Measurements from ENCODE around the gene NR3C2. TPM values are rescaled to one million over a fixed set of nuclear protein-coding genes. Genes with fewer than 3 reads are reported as not detected.

The NR3C2 gene
- total and polyA plus RNA-seq, 10 of the 15 experiments (the other 5 are each of a cell fraction or from before 2014, with no cell fraction given) = 0.05 to 0.11 (median 0.08) TPM; not detected in 4

DNA sequence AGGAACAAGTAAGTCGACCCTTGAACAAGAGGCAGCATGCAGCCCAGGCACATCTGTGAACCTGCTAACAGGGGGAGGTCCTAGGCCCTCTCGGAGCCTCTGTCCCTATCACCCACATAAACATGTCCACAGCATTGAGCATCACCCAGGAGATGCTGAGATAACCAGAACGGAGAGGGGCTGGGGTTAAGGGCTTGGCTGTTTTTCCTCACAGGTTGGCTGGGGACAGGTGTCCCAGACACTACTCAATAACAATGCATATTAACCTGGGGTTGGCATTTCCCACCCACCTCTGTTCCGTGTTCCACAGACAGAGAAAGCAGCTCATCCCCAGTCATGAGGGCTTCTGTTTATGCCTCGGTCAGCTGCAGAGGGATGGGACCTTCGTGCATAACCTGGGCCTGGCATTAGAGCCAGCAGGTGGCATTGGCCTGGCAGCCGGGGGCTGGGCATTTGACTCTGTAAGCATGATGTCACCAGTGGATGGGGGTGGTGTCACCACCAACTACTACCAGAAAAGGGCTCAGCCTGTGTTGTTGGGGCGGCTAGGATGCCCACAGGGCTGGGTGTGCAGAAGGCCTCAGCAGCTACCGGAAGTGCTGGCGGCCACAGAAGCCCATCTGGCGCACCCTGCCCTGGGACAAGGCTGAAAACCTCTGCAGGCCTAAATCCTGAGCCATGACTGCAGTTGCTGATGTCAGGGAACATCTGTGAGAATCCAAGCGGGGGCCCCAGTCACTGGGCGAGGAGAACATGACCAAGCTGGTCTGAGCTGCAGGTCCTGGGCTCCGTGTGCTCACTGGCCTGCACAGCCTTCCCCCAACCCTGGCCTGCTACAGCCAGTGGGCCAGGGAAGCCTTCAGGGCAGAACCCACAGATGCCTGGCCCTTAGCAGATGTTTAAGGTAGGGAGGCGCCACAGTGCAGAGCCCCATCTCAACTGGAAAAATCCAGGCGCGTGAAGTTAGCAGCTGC is 351.4 kb downstream of the NR3C2 start (continued):
- TF ChIP-seq SMAD1 (IDR thresholded peaks at IDR 0.05; ENCODE audit: low read depth, partially characterized antibody) = no peak

DNA sequence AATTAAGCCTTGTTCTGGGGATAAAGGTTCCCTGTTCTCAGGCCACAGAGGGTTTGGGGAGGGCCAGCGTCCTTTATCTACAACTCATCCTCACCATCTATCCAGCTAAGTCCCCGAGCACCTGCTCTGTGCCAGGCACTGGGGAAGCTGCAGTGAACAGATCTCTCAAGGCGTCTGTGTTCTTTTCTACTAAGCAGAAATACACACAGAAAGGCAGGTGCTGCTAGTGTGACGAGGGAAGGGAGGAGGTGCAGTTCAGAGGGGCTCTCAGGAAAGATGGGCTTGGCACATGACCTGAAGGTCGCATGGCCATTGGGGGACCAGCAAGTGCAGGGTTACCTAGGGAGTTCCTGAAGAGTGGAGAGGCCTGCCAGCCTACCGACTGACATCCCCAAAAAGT is 352.2 kb downstream of the NR3C2 start:
- intact Hi-C loops (cut with micrococcal nuclease; ENCODE audit: unreplicated experiment) = no loop called here
- no peak overlapping the region for H3K4me3 ChIP-seq
- CTCF ChIA-PET = no interaction called here
- 49% methylated on average over 6 of the region's 6 CpGs for WGBS (ENCODE audit: insufficient coverage, insufficient replicate concordance, low lambda C conversion rate, missing lambda C conversion rate)
- H2AFZ ChIP-seq (ENCODE audit: control insufficient read depth, low read depth, low read length) = no peak overlapping the region
- ATAC-seq = no peak
- RAD21 ChIA-PET (ENCODE audit: unreplicated experiment) = no interaction called here
- POLR2A ChIA-PET = no interaction called here
- H3K4me1 ChIP-seq (ENCODE audit: control insufficient read depth, insufficient read depth, low read length) = no peaks in the 10 kb centered on the region
- H3K4me2 ChIP-seq (ENCODE audit: control insufficient read depth, insufficient read depth) = no peak overlapping the region
- SMC1A ChIA-PET (ENCODE audit: uncharacterized antibody, unreplicated experiment) = no interaction called here
- no peak for TF ChIP-seq NR2C1 (IDR thresholded peaks at IDR 0.05)
- TF ChIP-seq PAX5 (IDR thresholded peaks at IDR 0.05; ENCODE audit: borderline replicate concordance, low read depth, low read length) = no peak
- TF ChIP-seq, protein P1, sequence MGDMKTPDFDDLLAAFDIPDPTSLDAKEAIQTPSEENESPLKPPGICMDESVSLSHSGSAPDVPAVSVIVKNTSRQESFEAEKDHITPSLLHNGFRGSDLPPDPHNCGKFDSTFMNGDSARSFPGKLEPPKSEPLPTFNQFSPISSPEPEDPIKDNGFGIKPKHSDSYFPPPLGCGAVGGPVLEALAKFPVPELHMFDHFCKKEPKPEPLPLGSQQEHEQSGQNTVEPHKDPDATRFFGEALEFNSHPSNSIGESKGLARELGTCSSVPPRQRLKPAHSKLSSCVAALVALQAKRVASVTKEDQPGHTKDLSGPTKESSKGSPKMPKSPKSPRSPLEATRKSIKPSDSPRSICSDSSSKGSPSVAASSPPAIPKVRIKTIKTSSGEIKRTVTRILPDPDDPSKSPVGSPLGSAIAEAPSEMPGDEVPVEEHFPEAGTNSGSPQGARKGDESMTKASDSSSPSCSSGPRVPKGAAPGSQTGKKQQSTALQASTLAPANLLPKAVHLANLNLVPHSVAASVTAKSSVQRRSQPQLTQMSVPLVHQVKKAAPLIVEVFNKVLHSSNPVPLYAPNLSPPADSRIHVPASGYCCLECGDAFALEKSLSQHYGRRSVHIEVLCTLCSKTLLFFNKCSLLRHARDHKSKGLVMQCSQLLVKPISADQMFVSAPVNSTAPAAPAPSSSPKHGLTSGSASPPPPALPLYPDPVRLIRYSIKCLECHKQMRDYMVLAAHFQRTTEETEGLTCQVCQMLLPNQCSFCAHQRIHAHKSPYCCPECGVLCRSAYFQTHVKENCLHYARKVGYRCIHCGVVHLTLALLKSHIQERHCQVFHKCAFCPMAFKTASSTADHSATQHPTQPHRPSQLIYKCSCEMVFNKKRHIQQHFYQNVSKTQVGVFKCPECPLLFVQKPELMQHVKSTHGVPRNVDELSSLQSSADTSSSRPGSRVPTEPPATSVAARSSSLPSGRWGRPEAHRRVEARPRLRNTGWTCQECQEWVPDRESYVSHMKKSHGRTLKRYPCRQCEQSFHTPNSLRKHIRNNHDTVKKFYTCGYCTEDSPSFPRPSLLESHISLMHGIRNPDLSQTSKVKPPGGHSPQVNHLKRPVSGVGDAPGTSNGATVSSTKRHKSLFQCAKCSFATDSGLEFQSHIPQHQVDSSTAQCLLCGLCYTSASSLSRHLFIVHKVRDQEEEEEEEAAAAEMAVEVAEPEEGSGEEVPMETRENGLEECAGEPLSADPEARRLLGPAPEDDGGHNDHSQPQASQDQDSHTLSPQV (IDR thresholded peaks at IDR 0.05) = no peak
- no peaks in the 10 kb centered on the region for H3K36me3 ChIP-seq (ENCODE audit: control insufficient read depth in 2 of 2, insufficient read depth in 2 of 2, low read length in 1 of 2)
- no peaks in the 10 kb centered on the region for H3K27me3 ChIP-seq (replicated peaks in 1 of 2; ENCODE audit: control insufficient read depth in 2 of 2, insufficient read depth in 2 of 2, low read length in 1 of 2)
- no TSS peak for BruUV-seq (replicated peaks)
- in situ Hi-C loops (cut with MboI) = no loop called here
- H3K9ac ChIP-seq (ENCODE audit: control insufficient read depth, insufficient read depth, low read length) = no peak overlapping the region
- no peaks in the 10 kb centered on the region for H3K9me3 ChIP-seq (replicated peaks; ENCODE audit: control insufficient read depth, insufficient read depth, low read length)
- no peak overlapping the region for H3K27ac ChIP-seq (ENCODE audit: control insufficient read depth, insufficient read depth)
- no peak for DNase-seq (ENCODE audit: low read depth, low spot score)
- FAIRE-seq = no peak
- no peaks in the 10 kb centered on the region for H4K20me1 ChIP-seq (ENCODE audit: control insufficient read depth, insufficient read depth)
- H3K79me2 ChIP-seq (ENCODE audit: control insufficient read depth, insufficient read depth, low read length) = no peaks in the 10 kb centered on the region
